ENCODE results near the gene RAB13.

The RAB13 gene

DNA sequence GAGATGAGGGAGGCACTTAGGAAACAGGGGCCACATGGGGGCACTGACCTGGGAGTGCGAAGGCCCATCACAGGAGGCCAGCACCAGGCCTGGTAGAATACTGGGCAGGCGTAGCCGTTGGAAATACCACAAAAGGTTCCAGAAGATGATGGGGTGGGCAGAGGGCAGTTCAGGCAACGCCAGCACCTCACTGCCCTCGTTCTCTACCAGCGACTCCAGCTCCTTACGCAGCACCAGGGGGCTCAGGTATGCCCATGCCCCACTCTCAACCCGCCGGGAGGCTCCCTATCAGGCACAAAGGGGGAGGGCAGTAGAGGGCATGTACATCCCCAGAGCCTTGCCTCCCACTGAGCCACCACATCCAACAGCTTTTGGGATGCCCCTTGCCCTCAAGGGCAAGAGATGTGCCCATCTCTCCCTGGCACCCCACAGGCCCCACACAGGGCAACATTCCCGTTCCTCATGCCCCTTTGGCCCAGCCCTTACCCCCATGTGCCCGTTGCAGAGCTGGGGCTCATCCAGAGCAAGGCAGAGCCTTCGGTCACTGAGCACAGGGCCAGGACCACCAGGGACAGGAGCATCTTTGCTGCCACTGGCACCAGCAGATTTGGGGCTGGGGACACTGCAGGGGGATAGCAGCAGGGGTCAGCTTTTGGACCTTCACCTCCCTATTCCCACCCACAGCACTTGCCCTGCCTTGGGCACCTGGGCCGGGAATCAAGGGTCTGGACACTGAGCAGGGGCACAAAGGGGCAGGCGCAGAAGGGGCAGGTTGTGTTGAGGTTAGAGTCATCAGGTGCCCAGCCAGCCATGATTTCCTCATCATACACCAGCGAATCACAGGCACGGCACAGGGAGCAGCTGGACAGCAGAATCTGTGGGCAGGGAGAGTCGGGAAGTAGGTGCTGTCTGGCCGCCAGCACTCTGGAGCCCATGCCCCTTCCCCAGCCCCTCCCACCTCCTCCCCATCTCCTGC, 53.7 kb downstream of the RAB13 start:
- DNase-seq: no peak
